HG03342 (cell line): Measurements from ENCODE around the gene VANGL1.

Experiments
- ATAC-seq: cut with Tn5 transposase; IDR thresholded peaks from one replicate; pipeline ENCODE4 v1.9.1; 2021; ENCODE audit warnings: mild to moderate bottlenecking, moderate library complexity; ENCODE audit not compliant: unreplicated experiment

VANGL1 gene

DNA sequence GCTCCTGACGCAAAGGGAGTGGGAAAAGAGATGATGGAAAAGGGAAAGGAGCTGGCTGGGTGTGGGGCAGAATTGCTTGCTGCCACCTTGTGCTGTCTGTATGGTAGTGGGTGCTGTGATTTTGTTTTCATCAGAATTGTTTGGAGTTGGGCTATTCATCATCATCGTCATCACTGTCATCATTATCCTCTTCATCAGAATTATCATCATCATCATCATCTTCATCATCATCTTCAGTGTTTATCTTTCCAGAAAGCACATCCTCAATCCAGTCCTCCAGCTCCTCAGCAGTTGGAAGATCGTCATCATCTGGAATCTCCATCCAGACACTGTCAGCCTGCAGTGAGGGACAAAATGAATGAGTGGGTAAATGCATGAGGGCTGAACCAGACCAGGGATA, 59.3 kb downstream of the VANGL1 start:
- no peak for ATAC-seq

DNA sequence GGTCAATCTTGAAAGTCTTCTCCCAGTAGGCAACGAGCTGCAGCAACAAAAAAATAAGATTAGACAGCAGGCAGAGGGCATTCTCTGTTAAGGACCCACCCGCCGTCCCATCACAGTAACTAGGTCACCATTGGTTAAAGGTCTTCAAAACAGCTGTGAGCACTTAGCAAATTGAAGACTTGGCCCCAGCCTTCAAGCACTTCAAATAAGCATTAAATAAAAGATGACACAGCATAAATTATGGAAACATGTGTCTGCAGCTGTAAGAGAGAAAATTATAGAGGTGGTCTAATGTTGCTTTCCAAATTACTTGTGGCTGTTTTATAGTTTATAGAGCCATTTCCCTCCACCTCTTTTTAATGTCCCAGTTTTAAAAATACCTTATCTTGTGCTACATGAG, 61.2 kb downstream of the VANGL1 start:
- ATAC-seq = no peak

DNA sequence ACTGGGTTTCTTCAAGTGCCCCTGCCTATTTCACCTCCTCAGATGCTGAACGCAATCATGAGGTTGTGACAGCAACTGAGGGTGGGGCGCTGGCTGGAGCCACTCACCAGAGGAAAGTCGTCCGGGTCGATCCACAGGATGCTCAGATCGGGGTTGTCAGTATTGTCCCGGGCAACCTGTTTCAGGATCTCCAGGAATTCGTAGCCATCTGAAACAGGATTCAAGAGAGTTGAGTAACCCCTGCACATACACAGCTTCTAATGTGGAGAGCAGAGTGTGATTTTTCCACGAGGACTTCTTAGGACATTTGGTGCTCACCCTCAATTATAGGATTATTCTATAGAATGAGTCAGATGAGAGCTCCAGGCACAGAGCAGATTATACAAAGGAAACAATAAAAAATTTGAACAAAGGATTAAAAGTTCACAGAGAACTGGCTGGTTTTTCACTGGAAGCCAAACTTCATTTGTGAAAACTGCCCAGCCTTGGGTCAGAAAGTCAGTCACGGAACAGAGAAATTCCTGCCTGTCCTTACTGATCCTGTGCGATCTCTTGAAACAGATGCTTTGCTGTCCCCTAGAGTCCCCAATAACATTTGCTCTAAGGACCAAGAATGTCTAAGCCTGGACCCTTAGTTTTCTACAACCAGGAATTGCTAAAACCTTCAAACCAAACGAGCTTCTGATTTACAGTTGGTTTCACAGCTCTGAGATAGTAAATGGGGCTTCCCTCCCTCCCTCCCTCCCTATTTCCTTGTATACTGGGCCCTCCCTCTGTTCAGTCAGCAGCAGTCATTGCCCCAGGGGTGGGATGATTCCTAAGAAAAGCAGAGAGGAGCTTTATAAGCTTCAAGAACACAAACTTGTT, 63.5 kb downstream of the VANGL1 start:
- ATAC-seq = no peak

DNA sequence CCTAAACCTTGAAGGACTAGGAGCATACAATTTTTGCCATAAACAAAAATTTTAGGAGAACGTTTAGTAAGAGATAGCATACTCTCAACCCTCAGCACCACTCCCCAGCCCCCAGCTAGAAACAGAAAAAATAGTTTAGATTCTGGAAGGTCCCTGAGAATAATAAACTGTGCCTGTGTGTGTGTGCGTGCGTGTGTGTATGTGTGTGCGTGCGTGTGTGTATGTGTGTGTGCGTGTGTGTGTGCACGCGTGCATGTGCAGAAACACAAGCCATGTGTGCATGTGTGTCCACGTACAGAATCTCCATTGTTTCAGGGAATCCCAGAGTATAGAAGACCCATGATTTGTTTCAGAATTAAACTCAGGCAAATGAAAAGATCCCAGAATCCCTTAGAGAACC, 64.2 kb downstream of the VANGL1 start:
- no peak for ATAC-seq

DNA sequence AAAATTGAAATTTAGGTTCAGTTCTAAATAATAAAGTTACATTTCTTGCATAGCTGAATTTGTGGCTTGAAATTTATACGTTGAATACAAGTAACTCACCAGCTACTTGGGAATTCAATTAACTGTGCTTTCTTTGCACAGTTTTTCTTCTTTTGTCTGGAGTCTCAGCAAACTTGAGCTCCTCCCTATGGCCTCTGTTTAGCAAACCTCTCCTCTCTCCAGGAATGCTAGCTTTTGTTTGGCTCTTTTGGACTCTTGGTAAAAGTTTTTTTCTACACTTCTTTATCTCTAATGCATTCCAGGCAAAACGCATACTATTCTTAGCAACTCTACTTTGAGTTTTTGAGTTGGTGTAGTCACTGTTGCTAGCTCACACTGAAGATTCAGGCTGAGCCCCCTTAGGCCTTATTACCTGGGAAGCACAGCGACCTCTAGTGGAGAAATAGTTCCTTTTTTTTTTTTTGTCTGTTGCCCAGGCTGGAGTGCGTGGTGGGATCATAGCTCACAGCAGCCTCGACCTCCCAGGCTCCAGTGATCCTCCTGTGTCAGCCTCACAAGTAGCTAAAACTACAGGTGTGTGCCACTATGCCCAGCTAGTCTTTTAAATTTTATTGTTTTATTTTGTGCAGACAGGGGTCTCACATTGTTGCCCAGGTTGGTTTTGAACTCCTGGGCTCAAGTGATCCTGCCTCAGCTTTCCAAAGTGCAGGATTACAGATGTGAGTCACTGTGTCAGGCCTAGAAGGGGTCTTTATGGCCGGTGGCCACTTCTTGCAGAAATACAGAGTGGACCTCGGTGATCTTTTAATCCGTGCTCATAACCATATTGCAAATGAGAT, 65.0 kb downstream of the VANGL1 start:
- no peak for ATAC-seq

DNA sequence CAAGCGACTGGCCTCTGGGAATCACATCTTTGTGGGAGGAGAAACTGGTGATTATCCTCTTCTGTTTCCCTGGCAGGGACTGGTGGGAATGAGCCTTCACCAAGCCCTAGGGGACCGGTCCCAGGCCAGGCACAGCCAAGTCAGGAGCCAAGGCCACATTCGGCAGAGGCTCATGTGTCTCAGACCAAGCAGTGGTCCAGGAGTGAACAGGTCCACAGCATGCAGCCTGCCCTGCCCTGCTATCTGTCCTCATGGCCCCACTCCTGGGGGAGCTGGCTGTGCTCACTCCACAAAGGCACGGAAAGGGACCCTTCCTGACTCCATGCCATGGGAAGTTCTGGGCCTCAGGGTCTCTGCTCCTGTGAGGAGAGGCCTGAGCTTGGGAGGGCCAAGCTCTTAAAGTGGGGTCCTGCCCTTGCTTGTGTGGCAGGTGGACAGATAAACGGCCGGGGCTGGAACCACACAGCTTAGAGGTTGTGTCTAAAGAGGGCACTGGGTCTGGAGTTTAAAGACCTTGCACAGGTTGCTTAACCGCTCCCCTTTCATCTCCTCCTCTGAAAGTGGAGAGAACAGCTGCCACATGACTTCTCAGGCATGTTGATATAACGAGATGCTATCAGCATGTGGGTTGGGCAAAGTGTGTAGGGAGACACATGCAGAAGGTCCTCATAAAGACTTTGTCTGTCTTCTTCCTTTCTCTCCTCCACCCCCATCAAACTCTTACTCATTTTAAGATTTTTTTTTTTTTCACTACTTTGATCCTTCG, 69.3 kb downstream of the VANGL1 start:
- no peak for ATAC-seq

DNA sequence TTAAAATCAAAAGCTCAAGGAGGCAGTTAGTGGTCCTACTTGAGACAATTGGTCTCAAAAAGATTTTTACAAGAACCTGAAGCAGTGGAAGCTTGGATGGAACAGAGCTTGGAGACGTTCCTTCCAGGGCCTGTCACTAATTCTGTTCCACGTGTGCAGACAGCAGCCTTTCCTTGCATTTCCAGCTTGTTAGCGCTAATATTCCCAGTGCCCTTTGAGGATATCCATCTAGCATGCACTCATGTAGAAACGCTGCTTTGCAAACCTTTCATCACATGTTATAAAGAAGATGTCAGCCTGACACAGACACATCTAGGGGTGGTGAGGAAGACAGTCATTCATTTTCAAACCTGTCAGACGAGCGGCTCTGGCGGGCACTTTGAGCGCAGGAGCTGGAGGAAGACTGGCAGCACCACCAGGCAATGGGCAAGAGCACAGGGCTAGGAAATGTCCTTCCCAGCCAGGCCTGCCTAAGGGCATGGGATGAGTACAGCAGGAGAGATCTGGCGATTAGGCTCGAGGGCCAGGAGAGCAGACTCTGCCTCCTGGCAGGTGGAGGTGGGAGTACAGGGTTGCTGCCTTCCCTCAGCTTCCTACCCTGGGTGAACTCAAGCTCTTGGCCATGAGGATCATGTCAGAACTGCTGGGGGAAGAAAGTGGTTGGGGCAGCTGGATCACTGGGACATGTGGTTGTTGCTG, 71.3 kb downstream of the VANGL1 start:
- no peak for ATAC-seq

DNA sequence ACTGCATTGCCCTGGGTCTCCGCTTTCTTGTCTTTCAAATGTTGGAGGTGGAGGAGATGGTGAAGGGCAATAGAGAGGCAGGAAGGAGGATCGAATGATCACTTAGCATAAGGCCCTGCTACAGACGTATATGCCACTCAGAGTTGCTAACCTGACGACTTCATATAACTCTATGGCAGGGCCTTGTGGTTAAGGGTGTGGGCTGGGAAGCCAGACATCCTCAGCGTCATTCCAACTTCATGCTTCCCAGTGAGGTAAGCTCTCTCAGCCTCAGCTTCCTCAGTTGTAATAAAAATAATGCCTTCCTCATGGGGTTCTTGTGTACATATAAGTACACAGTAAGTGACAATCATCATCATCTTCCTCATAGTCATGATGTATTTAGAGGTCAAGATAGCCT, 72.1 kb downstream of the VANGL1 start:
- no peak for ATAC-seq

DNA sequence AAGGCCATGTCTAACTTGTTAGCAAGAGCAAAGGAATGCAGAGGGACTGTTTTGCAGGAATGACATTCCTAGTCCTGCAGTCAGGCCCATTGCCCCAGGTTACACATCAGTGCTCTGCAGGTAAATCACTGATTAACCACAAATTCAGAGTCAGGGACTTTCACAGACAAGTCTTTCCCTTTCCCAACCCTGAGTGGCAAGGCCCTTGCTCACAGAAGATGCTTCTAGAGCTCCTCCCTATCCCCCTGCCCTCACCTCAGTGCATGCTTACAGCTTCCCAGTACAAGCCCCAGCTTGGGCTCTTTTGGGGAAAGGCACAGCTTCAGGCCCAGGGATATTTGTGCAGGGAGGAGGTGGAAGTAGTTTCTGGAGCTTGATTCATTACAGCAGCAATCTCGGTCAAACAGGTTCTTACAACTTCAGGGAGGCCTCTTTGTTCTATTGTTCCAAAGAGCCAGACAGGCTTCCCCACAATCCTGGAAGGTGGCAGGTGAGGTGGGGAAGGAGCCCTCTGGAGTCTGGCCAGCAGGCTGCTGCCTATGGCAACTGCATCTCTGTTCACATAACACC, 72.9 kb downstream of the VANGL1 start:
- no peak for ATAC-seq

DNA sequence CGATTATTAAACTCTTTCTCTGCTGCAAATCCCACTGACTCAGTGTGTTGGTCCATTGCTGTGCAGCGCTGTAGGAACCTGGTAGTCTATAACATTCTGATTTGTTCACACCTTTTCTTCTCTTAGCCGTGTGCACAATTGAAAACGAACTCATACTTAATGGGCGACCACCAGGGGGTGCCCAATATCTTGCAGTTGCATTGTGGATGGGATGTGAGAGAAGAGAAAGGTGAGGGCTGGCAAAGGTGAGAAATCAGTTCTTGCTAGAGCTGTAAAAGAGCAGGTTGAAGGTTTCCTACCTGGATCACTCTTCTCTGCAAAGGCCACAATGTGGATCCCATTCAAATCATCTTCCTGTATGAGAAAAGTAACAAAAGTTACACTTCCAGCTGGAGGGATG, 75.8 kb downstream of the VANGL1 start:
- peak; percentile 44 for ATAC-seq

DNA sequence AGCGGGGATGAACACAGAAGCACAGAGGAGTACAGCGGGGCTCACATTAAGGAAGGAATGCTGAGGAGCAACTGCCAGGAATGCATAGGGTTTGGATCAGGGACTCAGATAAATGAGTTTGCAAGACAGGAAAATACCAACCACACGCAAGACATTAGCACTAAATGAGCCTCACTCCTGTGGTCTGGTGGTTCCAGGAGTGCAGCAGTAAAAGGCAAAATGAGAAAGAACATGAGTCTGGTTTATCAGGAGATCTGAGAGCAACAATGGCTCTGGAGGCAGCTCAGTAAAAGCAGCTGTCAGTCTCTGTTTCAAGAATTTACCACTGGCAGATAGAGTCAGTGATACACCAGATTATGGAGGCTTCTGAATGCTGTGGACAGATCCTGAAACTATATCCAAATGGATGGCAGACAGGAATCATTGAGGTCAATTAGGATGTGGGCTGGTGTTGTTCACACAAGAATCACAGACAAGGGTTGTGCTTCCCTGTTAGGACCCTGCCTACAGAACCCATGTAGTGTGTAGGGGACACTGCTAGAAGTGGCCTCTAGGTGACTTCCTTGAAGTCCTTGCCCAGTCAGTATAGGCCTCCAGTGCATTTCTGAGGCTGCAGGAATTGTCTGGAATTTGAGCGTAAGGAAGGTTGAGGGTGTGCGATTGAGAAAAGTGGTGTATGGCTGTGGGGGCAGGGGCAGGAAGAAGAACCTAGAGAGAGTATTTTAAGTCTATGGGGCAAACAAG, 76.4 kb downstream of the VANGL1 start:
- ATAC-seq = no peak

DNA sequence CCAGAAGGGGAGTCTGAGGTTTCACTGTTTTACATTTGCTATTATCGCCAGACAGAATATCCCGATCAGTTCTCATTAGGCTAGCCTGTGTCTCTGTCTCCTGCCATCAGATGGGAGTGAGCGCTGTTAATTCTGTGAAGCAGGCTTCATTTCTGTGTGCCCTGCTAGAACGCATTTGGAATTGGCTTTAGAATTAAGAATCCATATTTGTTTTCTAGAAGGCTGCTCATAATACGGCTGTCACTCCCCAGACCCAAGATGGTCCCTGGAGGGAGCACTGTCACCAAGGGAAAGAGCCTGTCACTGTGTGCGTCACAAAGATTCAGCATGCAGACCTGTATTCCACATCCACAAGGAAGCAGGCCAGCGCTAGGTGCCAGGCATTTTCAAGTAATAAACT, 77.5 kb downstream of the VANGL1 start:
- ATAC-seq = no peak

DNA sequence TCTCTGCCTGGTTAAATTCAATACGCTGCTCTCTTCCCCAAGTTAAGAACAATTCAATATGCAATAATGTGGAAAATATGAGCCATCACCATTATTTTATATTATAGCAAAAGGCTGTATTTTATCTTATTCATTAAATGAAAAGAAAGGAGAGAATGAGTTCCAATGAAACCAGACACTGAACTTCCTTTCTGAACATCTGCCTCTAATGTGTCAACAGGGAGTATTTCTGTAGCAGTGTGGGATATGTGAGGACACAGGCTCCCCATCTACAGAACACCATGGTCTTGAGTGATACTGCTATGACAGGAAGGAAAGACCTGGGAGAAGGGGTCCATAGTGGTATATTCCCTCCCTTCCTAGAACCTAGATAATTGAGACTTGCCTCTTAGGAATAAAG, 80.5 kb downstream of the VANGL1 start:
- no peak for ATAC-seq

DNA sequence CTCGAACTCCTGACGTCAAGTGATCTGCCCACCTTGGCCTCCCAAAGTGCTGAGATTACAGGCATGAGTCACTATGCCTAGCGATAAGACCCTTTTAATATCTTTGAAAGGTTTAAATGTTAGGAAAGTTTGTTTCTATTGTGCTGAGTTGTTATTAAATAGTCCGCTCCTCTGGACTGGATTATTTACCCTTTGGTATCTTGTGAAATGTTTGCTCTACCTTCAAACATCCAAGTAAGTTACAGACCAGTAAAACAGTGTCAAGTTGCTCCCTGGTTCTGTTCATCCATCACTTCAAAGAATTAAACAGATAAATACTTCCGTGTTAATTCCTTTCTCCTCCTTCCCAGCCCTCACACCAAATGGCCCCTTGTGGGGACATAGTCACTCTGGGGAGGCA, 82.0 kb downstream of the VANGL1 start:
- no peak for ATAC-seq

DNA sequence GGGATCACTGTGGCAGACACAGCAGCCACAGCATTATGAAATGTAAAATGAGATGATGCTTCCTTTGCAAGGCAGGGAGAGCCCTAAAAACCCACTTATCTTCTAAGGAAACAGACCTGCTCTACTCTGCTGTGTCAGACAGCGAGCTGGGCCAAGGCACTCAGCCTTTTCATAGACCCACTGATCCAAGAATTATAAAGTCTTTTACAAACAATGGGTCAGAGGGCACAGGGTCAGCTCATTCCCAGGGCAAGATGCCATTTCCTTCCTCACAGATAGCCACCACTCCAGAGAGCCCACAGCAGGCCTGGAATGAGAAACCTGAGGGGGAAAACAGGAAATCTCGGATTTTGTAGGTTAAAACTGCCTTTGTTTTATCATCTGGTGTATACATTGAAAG, 83.8 kb downstream of the VANGL1 start:
- ATAC-seq = no peak

DNA sequence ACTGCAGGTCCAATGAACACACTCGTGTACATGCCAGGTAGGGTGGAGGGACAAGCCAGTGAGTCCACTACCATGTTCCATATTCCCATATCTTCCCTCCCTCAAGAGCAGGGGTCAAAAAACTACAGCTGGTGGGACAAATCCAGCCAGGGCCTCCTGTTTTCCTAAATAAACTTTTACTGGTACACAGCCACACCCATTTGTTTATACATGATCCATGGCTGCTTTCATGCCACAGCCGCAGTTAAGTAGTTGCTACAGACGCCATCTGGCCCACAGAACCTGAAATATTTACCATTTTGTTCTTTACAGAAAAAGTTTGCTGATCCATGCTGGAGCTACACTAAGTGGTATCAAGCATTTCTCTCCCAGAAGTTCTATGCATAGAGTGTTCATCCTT, 84.4 kb downstream of the VANGL1 start:
- no peak for ATAC-seq

DNA sequence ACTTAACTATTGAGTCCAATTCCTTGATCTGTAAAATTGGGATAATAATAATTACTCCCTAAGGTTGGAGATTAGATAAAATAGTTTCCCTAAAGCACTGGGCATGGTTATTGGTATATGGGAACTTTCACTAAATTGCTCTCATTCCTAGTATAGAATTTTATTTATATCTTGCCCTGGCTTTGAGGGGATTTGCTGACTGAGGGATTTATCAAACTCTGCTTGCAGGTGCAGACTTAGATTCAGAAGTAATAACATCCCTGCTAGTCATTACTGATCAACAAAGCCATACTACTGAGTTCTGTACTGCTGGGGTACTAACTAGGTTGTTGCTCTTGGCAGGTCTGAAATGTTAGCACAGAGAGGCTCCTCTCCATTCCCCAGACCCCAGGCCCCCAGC, 84.8 kb downstream of the VANGL1 start:
- ATAC-seq = no peak

DNA sequence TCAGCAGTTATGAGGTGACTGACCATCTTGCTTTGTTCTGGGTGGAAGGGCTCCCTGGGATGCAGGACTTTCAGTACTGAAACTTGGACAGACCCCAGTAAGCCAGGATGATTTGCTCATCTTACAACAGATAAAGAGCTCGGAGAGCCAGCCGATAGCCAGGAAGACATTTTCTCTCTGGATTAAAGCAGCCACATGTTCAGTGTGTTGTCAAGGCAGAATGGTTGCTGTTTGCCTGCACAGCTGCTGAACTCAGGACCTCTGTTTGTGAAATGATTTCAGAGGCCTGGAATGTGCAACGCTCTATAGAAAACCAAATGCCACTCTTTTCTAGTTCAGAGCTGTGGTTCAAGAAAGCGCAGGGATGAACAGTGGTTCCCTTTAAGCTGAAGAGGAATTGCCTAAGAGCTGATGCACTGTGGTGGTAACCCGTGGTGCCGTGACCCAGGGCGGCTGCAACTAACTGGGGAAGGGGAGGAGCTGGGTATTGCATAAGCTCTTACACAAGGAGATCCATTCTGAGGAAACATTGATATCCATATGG, 86.0 kb downstream of the VANGL1 start:
- ATAC-seq = no peak

DNA sequence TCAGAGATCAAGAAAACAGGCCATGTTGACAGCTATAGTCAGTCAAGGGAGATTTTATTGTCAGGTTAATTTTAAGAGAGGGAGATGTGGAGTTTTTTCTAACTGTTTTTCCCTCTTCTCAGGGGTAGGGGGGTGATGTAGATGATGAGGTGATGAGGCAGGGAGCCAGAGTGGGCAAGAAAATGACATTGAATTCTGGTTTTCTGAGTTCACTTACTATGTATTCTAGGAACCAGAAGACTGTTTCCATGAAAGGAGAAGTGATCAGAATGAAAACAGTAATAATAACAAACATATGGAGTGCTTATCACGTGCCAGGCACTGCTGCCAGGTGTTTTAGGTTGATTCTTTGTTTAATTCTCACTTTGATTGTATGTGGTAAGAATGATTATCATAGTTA, 86.6 kb downstream of the VANGL1 start:
- no peak for ATAC-seq

DNA sequence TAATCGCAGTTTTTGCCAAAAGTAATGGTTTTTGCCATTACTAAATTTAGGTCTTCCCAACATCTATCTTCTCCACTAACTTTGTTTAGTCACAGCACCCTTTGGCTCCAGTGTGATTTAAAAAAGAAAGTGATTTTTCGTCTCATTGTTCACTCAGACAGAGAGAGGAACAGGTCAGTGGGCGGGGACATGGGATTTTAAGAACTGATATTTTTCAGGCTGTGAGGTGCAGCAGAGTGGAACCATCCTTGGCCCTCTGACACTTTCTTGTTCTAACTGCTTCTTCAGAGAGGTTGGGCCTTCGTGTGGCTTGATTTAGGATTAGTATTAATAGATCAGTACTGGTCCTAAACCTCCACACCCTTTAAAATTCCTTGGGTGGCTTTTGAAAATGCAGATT, 88.0 kb downstream of the VANGL1 start:
- peak; percentile 93 for ATAC-seq
